Kidney epithelial cell (primary cell): ENCODE results near the gene ZHX3. TPM values are rescaled to one million over a fixed set of nuclear protein-coding genes. Genes with fewer than 3 reads are reported as not detected.
"Not testable (repeated sequence)": the region's sequence is repeated elsewhere in the genome, so short reads cannot be mapped to it uniquely, and the experiment has no call there.

Experiments used
- DNase-seq: peaks from one replicate; pipeline ENCODE4 v3.0.0-alpha.2; 2010; ENCODE audit warnings: low read depth
- H3K27me3 ChIP-seq: 2 replicates; pipeline ENCODE4 v1.6.0; 2011; ENCODE audit warnings: low read length; ENCODE audit not compliant: control insufficient read depth, insufficient read depth
- H3K36me3 ChIP-seq: 2 replicates; pipeline ENCODE4 v1.5.1; 2011; ENCODE audit warnings: low read length; ENCODE audit not compliant: control insufficient read depth, insufficient read depth
- H3K4me3 ChIP-seq: 2 replicates; pipeline ENCODE4 v1.5.1; 2011; ENCODE audit warnings: low read depth, mild to moderate bottlenecking, control low read depth, low read length
- total RNA-seq: library from RNA; depleted of rRNA; stranded (reverse); fragments of >200 nt; gene quantifications from 2 replicates; pipeline ENCODE4 v1.2.3, GENCODE V29; 2015
- TF ChIP-seq, protein P1 (sequence below): IDR thresholded peaks from 2 replicates; pipeline ENCODE4 v1.5.1; 2011; ENCODE audit warnings: mild to moderate bottlenecking, moderate library complexity, low read length, control low read depth, inconsistent platforms; ENCODE audit not compliant: insufficient read depth, poor library complexity, severe bottlenecking

The ZHX3 gene
- total RNA-seq, 1 donor from 2014 or later, result 7.6 TPM

DNA sequence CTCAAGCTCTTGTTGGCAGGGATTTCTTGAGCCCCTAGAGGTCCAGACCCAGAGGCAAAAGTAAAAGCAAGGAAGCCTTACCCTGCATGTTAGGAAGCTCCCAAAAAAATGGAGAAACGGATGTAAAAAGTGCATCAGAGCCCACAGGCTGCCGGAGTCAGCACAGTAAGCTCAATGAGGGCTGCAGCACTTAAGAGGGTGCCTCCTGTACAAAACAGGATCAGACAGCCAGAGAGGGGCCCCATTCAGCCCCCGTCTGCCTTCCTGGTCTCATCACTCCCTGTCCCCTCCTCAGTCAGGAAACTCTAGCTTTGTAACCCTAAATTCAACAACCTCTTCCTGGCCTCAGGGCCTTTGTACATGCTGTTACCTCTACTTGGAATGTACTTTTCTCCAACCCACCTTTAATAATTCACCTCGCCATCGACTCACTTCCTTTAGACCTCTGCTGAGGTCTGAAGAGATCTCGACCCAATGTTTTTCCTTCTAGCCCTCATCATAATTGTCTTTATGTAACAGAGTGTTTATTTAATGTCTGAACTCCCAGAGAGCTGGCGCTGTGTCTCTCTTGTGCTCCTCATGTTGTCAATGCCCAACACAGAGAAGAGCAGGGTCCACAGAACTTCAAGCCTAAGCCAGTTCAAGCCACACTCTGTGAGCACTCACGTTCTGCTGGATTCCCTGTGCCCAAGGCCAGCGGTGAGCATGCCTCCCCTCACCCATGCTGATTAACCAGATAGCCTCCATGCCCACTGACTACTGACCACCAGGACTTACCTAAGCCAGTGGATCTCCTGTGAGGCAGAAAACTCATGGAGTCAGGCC lies 183.0 kb downstream of the ZHX3 start:
- Histone ChIP-seq H3K27me3 (no peaks in the 10 kb centered on the region), H3K4me3 (no peak overlapping the region), H3K36me3 (peaks cover 2% of the 10 kb centered on the region)
- no peak for DNase-seq
- TF ChIP-seq, protein P1, sequence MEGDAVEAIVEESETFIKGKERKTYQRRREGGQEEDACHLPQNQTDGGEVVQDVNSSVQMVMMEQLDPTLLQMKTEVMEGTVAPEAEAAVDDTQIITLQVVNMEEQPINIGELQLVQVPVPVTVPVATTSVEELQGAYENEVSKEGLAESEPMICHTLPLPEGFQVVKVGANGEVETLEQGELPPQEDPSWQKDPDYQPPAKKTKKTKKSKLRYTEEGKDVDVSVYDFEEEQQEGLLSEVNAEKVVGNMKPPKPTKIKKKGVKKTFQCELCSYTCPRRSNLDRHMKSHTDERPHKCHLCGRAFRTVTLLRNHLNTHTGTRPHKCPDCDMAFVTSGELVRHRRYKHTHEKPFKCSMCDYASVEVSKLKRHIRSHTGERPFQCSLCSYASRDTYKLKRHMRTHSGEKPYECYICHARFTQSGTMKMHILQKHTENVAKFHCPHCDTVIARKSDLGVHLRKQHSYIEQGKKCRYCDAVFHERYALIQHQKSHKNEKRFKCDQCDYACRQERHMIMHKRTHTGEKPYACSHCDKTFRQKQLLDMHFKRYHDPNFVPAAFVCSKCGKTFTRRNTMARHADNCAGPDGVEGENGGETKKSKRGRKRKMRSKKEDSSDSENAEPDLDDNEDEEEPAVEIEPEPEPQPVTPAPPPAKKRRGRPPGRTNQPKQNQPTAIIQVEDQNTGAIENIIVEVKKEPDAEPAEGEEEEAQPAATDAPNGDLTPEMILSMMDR, result no peak

DNA sequence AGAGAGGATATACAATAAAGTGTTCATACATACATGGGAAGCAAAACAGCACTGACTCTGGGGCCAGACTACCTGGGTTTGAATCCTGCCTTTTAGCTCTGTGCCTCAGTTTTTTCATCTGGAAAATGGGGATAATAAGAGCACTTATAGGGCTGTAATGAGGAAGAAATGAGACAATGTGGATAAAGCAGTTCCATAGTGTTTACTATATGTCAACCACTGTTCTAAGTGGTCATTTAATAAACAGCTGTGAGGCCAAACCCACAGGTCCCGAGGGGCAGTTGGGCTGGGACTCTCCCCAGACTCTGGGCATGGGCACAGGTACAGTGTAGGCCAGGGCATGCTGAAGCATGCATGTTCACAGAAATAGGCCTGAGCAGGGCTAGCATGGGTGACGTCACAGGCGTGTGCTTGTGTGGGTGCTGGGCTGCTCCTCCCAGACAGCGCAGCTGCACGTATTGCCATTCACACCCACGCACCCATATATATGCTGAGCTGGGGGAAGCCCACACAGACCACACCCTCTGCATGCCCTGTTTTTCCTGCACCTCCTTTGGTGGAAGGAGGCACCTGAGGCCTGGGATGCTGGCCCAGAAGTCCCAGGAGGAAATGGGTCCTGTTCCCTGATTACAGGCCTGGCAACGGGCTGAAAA lies 183.7 kb downstream of the ZHX3 start:
- H3K27me3 ChIP-seq, result no peaks in the 10 kb centered on the region
- H3K36me3 ChIP-seq, result peaks cover 2% of the 10 kb centered on the region
- no peak overlapping the region for H3K4me3 ChIP-seq
- DNase-seq, result no peak
- TF ChIP-seq, protein P1, result no peak

DNA sequence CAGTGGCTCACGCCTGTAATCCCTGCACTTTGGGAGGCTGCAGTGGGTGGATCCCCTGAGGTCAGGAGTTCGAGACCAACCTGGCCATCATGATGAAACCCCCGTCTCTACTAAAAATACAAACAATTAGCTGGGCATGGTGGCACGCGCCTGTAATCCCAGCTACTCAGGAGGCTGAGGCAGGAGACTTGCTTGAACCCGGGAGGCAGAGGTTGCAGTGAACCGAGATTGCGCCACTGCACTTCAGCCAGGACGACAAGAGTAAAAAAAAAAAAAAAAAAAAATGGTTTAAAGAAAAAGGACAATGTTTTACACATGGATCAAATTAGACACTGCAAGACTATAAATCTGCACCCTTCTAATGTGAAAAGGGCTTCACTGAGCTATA lies 185.1 kb downstream of the ZHX3 start:
- H3K36me3 ChIP-seq, H3K4me3 ChIP-seq, H3K27me3 ChIP-seq, DNase-seq: not testable (repeated sequence)

- no peak overlapping the region for H3K4me3 ChIP-seq
- TF ChIP-seq, protein P1, result no peak
- DNase-seq, result no peak
- peaks cover 2% of the 10 kb centered on the region for H3K36me3 ChIP-seq
- H3K27me3 ChIP-seq, result no peaks in the 10 kb centered on the region
Measured at GRCh38 chr20:41131594-41132387, 185.7 kb downstream of the ZHX3 start.

Other genes starting within 250 kb of the ZHX3 start
- 89.3 and 143 TPM in 2 replicates for gene PLCG1, start 180.2 kb downstream of the ZHX3 start, total RNA-seq
- gene LPIN3, start 23.1 kb upstream of the ZHX3 start, total RNA-seq, result 14.7 and 18.2 TPM in 2 replicates
- 0.42 and 0.62 TPM in 2 replicates for gene EMILIN3, start 49.1 kb upstream of the ZHX3 start, total RNA-seq